ENCODE data around the gene SHANK1.
A peak's percentile ranks its signal among the peaks of the same experiment; 100 is the strongest.

SHANK1 gene

GRCh38 chr19:50640368-50640767, 79.2 kb downstream of the SHANK1 start:
- Histone ChIP-seq H3K4me1 (ENCODE audit: control insufficient read depth in 5 of 5, insufficient read depth in 5 of 5, low read length in 5 of 5) (peaks cover 0 to 11% (median 4%) of the 10 kb centered on the region in 5 donors), H3K36me3 (ENCODE audit: control insufficient read depth in 5 of 5, insufficient read depth in 5 of 5, low read length in 5 of 5) (no peaks in the 10 kb centered on the region), H3K27me3 (ENCODE audit: control insufficient read depth in 5 of 5, insufficient read depth in 4 of 5, low read length in 5 of 5) (peaks cover 21 to 55% (median 48%) of the 10 kb centered on the region in 5 donors), H3K9me3 (ENCODE audit: control insufficient read depth in 5 of 5, low read length in 5 of 5) (peaks cover 3 to 6% (median 4%) of the 10 kb centered on the region in 5 donors), H3K27ac (ENCODE audit: low read depth, low read length) (no peak overlapping the region), H3K9ac (ENCODE audit: low read length in 5 of 5) (no peak overlapping the region), H3K4me3 (ENCODE audit: low read depth in 1 of 5, low read length in 5 of 5) (no peak overlapping the region)

DNA sequence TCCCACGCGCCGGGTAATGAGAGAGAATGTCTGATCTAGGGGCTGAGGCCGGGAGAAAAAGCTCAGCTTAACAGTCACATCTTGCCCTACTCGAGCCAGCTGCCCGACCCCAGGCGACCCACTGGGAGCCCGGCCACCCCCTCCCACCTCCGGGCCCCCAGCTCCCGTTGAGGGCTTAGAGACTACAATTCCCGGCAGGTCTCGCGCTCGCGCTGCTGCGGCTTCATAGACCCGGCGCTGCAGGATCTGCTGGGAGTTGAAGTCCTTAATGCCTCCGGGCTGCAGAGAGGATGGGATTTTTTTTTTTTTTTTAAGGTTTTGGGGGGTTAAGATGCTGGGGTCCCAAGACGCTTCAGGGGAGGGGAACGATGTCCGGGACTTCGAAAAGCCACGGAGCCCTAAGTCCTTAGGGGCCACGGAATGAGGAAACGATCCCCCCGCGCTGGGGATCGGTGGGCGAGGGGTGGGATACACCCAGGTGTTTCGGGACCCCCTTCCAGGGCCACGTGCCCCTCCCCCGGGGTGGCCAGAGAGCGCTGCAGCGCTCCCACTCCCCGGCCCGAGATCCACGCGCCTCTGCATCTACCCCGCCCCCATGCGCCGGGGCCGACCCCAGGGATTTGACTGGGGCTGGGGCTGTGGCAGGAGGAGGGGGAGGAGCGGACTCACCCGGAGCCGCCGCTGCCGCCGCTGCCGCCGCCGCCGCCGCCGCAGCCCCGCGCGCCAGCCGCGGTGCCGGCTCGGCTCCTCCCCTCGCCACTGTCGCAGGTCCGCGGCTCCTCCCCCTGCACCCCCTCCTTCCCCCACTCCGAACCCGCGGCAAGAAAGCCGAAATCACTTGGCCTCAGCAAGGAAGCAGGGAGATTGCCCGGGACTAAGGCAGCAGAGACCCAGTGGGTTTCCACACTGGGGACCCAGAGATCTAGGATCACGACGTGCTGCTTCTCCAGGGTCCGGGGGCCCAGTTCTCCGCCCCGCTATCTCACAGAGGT, 80.2 kb downstream of the SHANK1 start, which contains the start of gene SYT3:
Gene SYT3, minus strand, starts transcription at position 761 of the 992 bp plus-strand sequence. CDS start 2,470 bp downstream, outside the sequence.
- Histone ChIP-seq H3K27me3 (ENCODE audit: control insufficient read depth in 5 of 5, insufficient read depth in 4 of 5, low read length in 5 of 5) (peaks cover 21 to 55% (median 45%) of the 10 kb centered on the region in 5 donors), H3K36me3 (ENCODE audit: control insufficient read depth in 5 of 5, insufficient read depth in 5 of 5, low read length in 5 of 5) (no peaks in the 10 kb centered on the region), H3K9me3 (ENCODE audit: control insufficient read depth in 5 of 5, low read length in 5 of 5) (peaks cover 3 to 13% (median 11%) of the 10 kb centered on the region in 5 donors), H3K4me1 (ENCODE audit: control insufficient read depth in 5 of 5, insufficient read depth in 5 of 5, low read length in 5 of 5) (peaks cover 0 to 11% (median 4%) of the 10 kb centered on the region in 5 donors), H3K9ac (ENCODE audit: low read length in 5 of 5) (no peak within 1 kb of the TSS), H3K27ac (ENCODE audit: low read depth, low read length) (no peak within 1 kb of the TSS), H3K4me3 (ENCODE audit: low read depth in 1 of 5, low read length in 5 of 5) (peak within 1 kb of the TSS in 3 of 5 donors; percentile 36 to 57 (median 38))

- Histone ChIP-seq H3K4me1 (ENCODE audit: control insufficient read depth in 5 of 5, insufficient read depth in 5 of 5, low read length in 5 of 5) (peaks cover 0 to 11% (median 4%) of the 10 kb centered on the region in 5 donors), H3K9me3 (ENCODE audit: control insufficient read depth in 5 of 5, low read length in 5 of 5) (peaks cover 11 to 21% (median 20%) of the 10 kb centered on the region in 5 donors), H3K27ac (ENCODE audit: low read depth, low read length) (no peak overlapping the region), H3K9ac (ENCODE audit: low read length in 5 of 5) (no peak overlapping the region), H3K36me3 (ENCODE audit: control insufficient read depth in 5 of 5, insufficient read depth in 5 of 5, low read length in 5 of 5) (no peaks in the 10 kb centered on the region), H3K27me3 (ENCODE audit: control insufficient read depth in 5 of 5, insufficient read depth in 4 of 5, low read length in 5 of 5) (peaks cover 21 to 53% (median 43%) of the 10 kb centered on the region in 5 donors), H3K4me3 (ENCODE audit: low read depth in 1 of 5, low read length in 5 of 5) (no peak overlapping the region)
These were observed 81.0 kb downstream of the SHANK1 start for GRCh38 chr19:50638600-50638999.

DNA sequence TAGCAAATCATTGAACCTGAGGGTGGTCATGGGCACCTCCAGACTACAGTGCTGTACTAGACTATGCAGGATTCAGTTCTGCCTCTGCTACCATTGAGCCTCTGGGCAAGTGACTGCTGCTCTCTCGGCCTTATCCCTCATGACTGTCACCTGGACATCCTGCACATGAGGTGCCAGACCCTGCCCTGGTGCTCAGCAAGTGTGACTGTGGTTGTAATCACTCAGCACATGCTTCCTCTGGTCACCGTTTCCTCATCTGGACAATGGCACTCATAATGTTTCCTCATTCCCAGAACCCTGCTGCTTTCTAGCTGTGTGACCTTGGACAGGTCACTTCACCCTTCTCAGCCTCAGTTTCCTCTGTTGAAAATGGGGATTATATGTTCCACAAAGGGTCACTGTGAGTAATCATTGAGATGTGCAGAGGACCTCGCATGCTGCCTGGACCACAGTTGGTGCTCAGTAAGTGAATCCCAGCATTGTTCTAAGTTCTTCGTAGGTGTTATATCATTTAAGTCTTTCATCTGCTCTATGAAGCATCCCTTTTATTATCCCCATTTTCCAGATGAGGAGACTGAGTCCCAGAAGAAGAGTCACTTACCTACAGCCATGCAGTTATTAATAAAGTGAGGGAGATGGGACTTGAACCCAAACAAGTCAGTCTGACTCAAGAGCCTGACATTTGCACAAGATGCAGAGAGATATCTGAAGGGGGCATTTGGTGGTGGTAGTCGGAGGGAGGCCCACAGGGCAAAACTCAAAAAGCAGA, 83.1 kb downstream of the SHANK1 start:
- no peak overlapping the region for H3K4me3 ChIP-seq (ENCODE audit: low read depth in 1 of 5, low read length in 5 of 5)
- H3K27me3 ChIP-seq (ENCODE audit: control insufficient read depth in 5 of 5, insufficient read depth in 4 of 5, low read length in 5 of 5) = peaks cover 19 to 48% (median 40%) of the 10 kb centered on the region in 5 donors
- no peaks in the 10 kb centered on the region for H3K36me3 ChIP-seq (ENCODE audit: control insufficient read depth in 5 of 5, insufficient read depth in 5 of 5, low read length in 5 of 5)
- H3K9ac ChIP-seq (ENCODE audit: low read length in 5 of 5) = no peak overlapping the region
- H3K4me1 ChIP-seq (ENCODE audit: control insufficient read depth in 5 of 5, insufficient read depth in 5 of 5, low read length in 5 of 5) = peaks cover 0 to 11% (median 4%) of the 10 kb centered on the region in 5 donors
- H3K27ac ChIP-seq (ENCODE audit: low read depth, low read length) = no peak overlapping the region
- H3K9me3 ChIP-seq (ENCODE audit: control insufficient read depth in 5 of 5, low read length in 5 of 5) = peaks cover 14 to 35% (median 33%) of the 10 kb centered on the region in 5 donors

DNA sequence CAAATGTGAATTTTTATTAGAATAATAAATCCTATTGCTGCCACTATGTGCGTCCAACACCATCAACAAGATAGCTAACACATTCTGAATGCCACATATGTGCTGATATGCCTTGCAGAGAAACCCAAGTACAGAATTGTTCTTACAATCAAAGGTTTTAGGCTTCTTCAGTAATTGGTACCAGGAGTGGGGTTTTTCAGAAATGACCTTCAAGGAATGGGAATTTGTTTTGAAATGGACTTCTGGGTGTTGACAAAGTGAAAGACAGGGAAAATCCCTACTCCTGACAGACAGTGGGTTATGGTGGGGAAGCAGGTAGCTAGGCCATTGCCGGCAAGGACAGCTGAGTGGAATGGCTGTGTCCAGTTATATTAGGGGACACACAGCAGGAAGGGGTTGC, 85.6 kb downstream of the SHANK1 start:
- H3K4me1 ChIP-seq (ENCODE audit: control insufficient read depth in 5 of 5, insufficient read depth in 5 of 5, low read length in 5 of 5) = peaks cover 0 to 2% (median 0%) of the 10 kb centered on the region in 5 donors
- H3K27ac ChIP-seq (ENCODE audit: low read depth, low read length) = no peak overlapping the region
- no peak overlapping the region for H3K9ac ChIP-seq (ENCODE audit: low read length in 5 of 5)
- peaks cover 14 to 35% (median 33%) of the 10 kb centered on the region in 5 donors for H3K9me3 ChIP-seq (ENCODE audit: control insufficient read depth in 5 of 5, low read length in 5 of 5)
- peaks cover 11 to 39% (median 34%) of the 10 kb centered on the region in 5 donors for H3K27me3 ChIP-seq (ENCODE audit: control insufficient read depth in 5 of 5, insufficient read depth in 4 of 5, low read length in 5 of 5)
- H3K36me3 ChIP-seq (ENCODE audit: control insufficient read depth in 5 of 5, insufficient read depth in 5 of 5, low read length in 5 of 5) = no peaks in the 10 kb centered on the region
- peak overlapping the region in 2 of 5 donors; percentile 40 to 46 for H3K4me3 ChIP-seq (ENCODE audit: low read depth in 1 of 5, low read length in 5 of 5)

GRCh38 chr19:50633359-50633758, 86.2 kb downstream of the SHANK1 start:
- H3K27ac ChIP-seq (ENCODE audit: low read depth, low read length) = no peak overlapping the region
- no peak overlapping the region for H3K9ac ChIP-seq (ENCODE audit: low read length in 5 of 5)
- peaks cover 14 to 35% (median 33%) of the 10 kb centered on the region in 5 donors for H3K9me3 ChIP-seq (ENCODE audit: control insufficient read depth in 5 of 5, low read length in 5 of 5)
- no peaks in the 10 kb centered on the region for H3K36me3 ChIP-seq (ENCODE audit: control insufficient read depth in 5 of 5, insufficient read depth in 5 of 5, low read length in 5 of 5)
- no peaks in the 10 kb centered on the region for H3K4me1 ChIP-seq (ENCODE audit: control insufficient read depth in 5 of 5, insufficient read depth in 5 of 5, low read length in 5 of 5)
- peak overlapping the region in 1 of 5 donors; percentile 46 for H3K4me3 ChIP-seq (ENCODE audit: low read depth in 1 of 5, low read length in 5 of 5)
- peaks cover 6 to 33% (median 28%) of the 10 kb centered on the region in 5 donors for H3K27me3 ChIP-seq (ENCODE audit: control insufficient read depth in 5 of 5, insufficient read depth in 4 of 5, low read length in 5 of 5)

DNA sequence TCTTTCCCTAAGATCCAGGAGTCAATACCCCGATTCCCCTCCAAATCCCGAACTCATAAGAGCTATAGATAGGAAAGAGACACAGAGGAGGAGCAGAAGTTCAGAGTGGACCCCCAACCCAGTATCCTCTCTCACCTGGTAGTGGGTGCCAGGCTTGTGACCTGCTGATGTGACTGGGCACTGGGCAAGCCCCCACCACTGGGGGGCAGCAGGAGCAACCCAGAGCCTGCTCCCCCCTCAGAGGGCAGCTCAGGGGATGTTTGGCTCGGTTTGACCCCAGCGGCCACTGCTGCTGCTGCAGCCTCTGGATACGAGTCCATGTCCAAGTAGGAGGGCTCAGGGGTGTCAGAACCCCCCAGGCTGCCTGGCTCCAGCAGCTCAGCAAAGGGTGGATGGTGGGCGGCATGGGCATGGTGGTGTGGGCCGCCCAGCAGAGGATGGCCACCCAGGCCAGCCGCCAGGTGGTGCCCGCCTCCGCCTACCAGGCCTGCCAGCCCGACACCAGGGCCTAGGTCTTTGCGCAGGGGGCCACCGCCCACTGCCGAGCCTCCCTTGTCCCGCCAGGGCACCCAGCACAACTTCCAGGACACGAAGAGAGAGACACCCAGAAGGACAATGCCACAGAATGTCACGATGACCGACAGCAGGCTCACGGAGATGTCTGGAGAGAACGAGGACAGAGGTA, 87.3 kb downstream of the SHANK1 start:
- peaks cover 0 to 22% (median 18%) of the 10 kb centered on the region in 5 donors for H3K27me3 ChIP-seq (ENCODE audit: control insufficient read depth in 5 of 5, insufficient read depth in 4 of 5, low read length in 5 of 5)
- no peak overlapping the region for H3K27ac ChIP-seq (ENCODE audit: low read depth, low read length)
- H3K36me3 ChIP-seq (ENCODE audit: control insufficient read depth in 5 of 5, insufficient read depth in 5 of 5, low read length in 5 of 5) = no peaks in the 10 kb centered on the region
- peaks cover 14 to 35% (median 33%) of the 10 kb centered on the region in 5 donors for H3K9me3 ChIP-seq (ENCODE audit: control insufficient read depth in 5 of 5, low read length in 5 of 5)
- no peaks in the 10 kb centered on the region for H3K4me1 ChIP-seq (ENCODE audit: control insufficient read depth in 5 of 5, insufficient read depth in 5 of 5, low read length in 5 of 5)
- no peak overlapping the region for H3K4me3 ChIP-seq (ENCODE audit: low read depth in 1 of 5, low read length in 5 of 5)
- H3K9ac ChIP-seq (ENCODE audit: low read length in 5 of 5) = no peak overlapping the region

GRCh38 chr19:50629801-50630200, 89.8 kb downstream of the SHANK1 start:
- H3K27me3 ChIP-seq (ENCODE audit: control insufficient read depth in 5 of 5, insufficient read depth in 4 of 5, low read length in 5 of 5) = peaks cover 0 to 10% (median 5%) of the 10 kb centered on the region in 5 donors

GRCh38 chr19:50629194-50629593, 90.4 kb downstream of the SHANK1 start:
- Histone ChIP-seq H3K9me3 (ENCODE audit: control insufficient read depth in 5 of 5, low read length in 5 of 5) (peaks cover 9 to 20% (median 19%) of the 10 kb centered on the region in 5 donors), H3K9ac (ENCODE audit: low read length in 5 of 5) (no peak overlapping the region), H3K27ac (ENCODE audit: low read depth, low read length) (no peak overlapping the region), H3K36me3 (ENCODE audit: control insufficient read depth in 5 of 5, insufficient read depth in 5 of 5, low read length in 5 of 5) (no peaks in the 10 kb centered on the region), H3K4me3 (ENCODE audit: low read depth in 1 of 5, low read length in 5 of 5) (no peak overlapping the region), H3K27me3 (ENCODE audit: control insufficient read depth in 5 of 5, insufficient read depth in 4 of 5, low read length in 5 of 5) (peaks cover 0 to 10% (median 5%) of the 10 kb centered on the region in 5 donors), H3K4me1 (ENCODE audit: control insufficient read depth in 5 of 5, insufficient read depth in 5 of 5, low read length in 5 of 5) (no peaks in the 10 kb centered on the region)

More at GRCh38 chr19:50629801-50630200, 89.8 kb downstream of the SHANK1 start:
- no peaks in the 10 kb centered on the region for H3K4me1 ChIP-seq (ENCODE audit: control insufficient read depth in 5 of 5, insufficient read depth in 5 of 5, low read length in 5 of 5)
- no peak overlapping the region for H3K9ac ChIP-seq (ENCODE audit: low read length in 5 of 5)
- peaks cover 11 to 26% (median 25%) of the 10 kb centered on the region in 5 donors for H3K9me3 ChIP-seq (ENCODE audit: control insufficient read depth in 5 of 5, low read length in 5 of 5)
- no peak overlapping the region for H3K27ac ChIP-seq (ENCODE audit: low read depth, low read length)
- no peak overlapping the region for H3K4me3 ChIP-seq (ENCODE audit: low read depth in 1 of 5, low read length in 5 of 5)
- no peaks in the 10 kb centered on the region for H3K36me3 ChIP-seq (ENCODE audit: control insufficient read depth in 5 of 5, insufficient read depth in 5 of 5, low read length in 5 of 5)

Measured in subcutaneous abdominal adipose tissue (tissue), 5 donors.